Measurements from ENCODE around the gene REEP3.
"Not testable (repeated sequence)": the region's sequence is repeated elsewhere in the genome, so short reads cannot be mapped to it uniquely, and the experiment has no call there.

REEP3 gene

GRCh38 chr10:63542835-63543575 lies 21.8 kb downstream of the REEP3 start:
- no peak for DNase-seq
- intact Hi-C loops (cut with DNase I) = no loop called here

- intact Hi-C loops (cut with DNase I) = no loop called here
Measured at GRCh38 chr10:63543576-63543962, 22.4 kb downstream of the REEP3 start.

GRCh38 chr10:63544418-63544817 lies 23.2 kb downstream of the REEP3 start:
- intact Hi-C loops (cut with DNase I) = no loop called here
- no peak for DNase-seq

More at GRCh38 chr10:63543576-63543962, 22.4 kb downstream of the REEP3 start:
- no peak for DNase-seq

- DNase-seq = peak in 22 of 42 donors; percentile 10 to 71 (median 40)
- intact Hi-C loops (cut with DNase I) = no loop called here
Measured at GRCh38 chr10:63547628-63548360, 26.6 kb downstream of the REEP3 start.

- no peak for DNase-seq
- intact Hi-C loops (cut with DNase I) = no loop called here
Measured at GRCh38 chr10:63548860-63549259, 27.7 kb downstream of the REEP3 start.

- intact Hi-C loops (cut with DNase I) = no loop called here
- no peak for DNase-seq
Measured at GRCh38 chr10:63549810-63550209, 28.6 kb downstream of the REEP3 start.

- intact Hi-C loops (cut with DNase I) = no loop called here
- no peak for DNase-seq
Measured at GRCh38 chr10:63553031-63553430, 31.8 kb downstream of the REEP3 start.

GRCh38 chr10:63553473-63553872 lies 32.3 kb downstream of the REEP3 start:
- intact Hi-C loops (cut with DNase I) = no loop called here
- no peak for DNase-seq

- no peak for DNase-seq
- intact Hi-C loops (cut with DNase I) = no loop called here
Measured at GRCh38 chr10:63554657-63555056, 33.5 kb downstream of the REEP3 start.

- intact Hi-C loops (cut with DNase I) = no loop called here
- DNase-seq = no peak
Measured at GRCh38 chr10:63555330-63555729, 34.1 kb downstream of the REEP3 start.

GRCh38 chr10:63558132-63558784 lies 37.1 kb downstream of the REEP3 start:
- intact Hi-C loops (cut with DNase I) = no loop called here
- no peak for DNase-seq

GRCh38 chr10:63561341-63561740 lies 40.1 kb downstream of the REEP3 start:
- no peak for DNase-seq
- intact Hi-C loops (cut with DNase I) = no loop called here

- intact Hi-C loops (cut with DNase I) = no loop called here
- DNase-seq = no peak
Measured at GRCh38 chr10:63562391-63562790, 41.2 kb downstream of the REEP3 start.

GRCh38 chr10:63562857-63563256 lies 41.7 kb downstream of the REEP3 start:
- no peak for DNase-seq
- intact Hi-C loops (cut with DNase I) = no loop called here

- DNase-seq = no peak
- intact Hi-C loops (cut with DNase I) = no loop called here
Measured at GRCh38 chr10:63563623-63564022, 42.4 kb downstream of the REEP3 start.

GRCh38 chr10:63564731-63565130 lies 43.5 kb downstream of the REEP3 start:
- intact Hi-C loops (cut with DNase I); DNase-seq: not testable (repeated sequence)

- DNase-seq = no peak
- intact Hi-C loops (cut with DNase I) = no loop called here
Measured at GRCh38 chr10:63573068-63573697, 52.0 kb downstream of the REEP3 start.

- no peak for DNase-seq
- intact Hi-C loops (cut with DNase I) = no loop called here
Measured at GRCh38 chr10:63574011-63574410, 52.8 kb downstream of the REEP3 start.

- no peak for DNase-seq
- intact Hi-C loops (cut with DNase I) = no loop called here
Measured at GRCh38 chr10:63576501-63576900, 55.3 kb downstream of the REEP3 start.

GRCh38 chr10:63578501-63578900 lies 57.3 kb downstream of the REEP3 start:
- intact Hi-C loops (cut with DNase I) = no loop called here
- DNase-seq = no peak
